Umbilical cord (tissue), 1 donor: ENCODE measurements around the gene GTF3A. TPM values are rescaled to one million over a fixed set of nuclear protein-coding genes. Genes with fewer than 3 reads are reported as not detected.

ENCODE experiments used
- total RNA-seq: library from RNA; depleted of rRNA; stranded (reverse); fragments of >200 nt; gene quantifications from one replicate; pipeline ENCODE4 v1.2.3, GENCODE V29; 2014; ENCODE audit warnings: low replicate concordance; ENCODE audit not compliant: insufficient read depth

GTF3A gene
- total RNA-seq, 1 donor from 2014 or later, result 79.7 TPM

Other genes starting within 250 kb of the GTF3A start
- 660 TPM for gene RPL21, start 173.1 kb upstream of the GTF3A start, total RNA-seq
- 25.5 TPM for gene RASL11A, start 153.8 kb upstream of the GTF3A start, total RNA-seq
- 40.9 TPM for gene MTIF3, start 25.9 kb downstream of the GTF3A start, total RNA-seq
- 5.3 TPM for gene LNX2, start 195.9 kb downstream of the GTF3A start, total RNA-seq
- gene POLR1D, start 197.3 kb downstream of the GTF3A start, total RNA-seq, result 111 TPM